Fibroblast of peridontal ligament (primary cell): ENCODE measurements around the gene FGD5.

Experiments
- DNase-seq: peaks from one replicate; pipeline ENCODE4 v3.0.0-alpha.2; 2010; ENCODE audit errors: extremely low read depth

The FGD5 gene

GRCh38 chr3:14829811-14830210 lies 11.0 kb downstream of the FGD5 start:
- DNase-seq, result no peak

- DNase-seq, result no peak
Observed at GRCh38 chr3:14831916-14832450, 13.2 kb downstream of the FGD5 start.

GRCh38 chr3:14832975-14833722 lies 14.4 kb downstream of the FGD5 start:
- DNase-seq, result no peak

GRCh38 chr3:14834121-14834520 lies 15.4 kb downstream of the FGD5 start:
- DNase-seq, result no peak

DNA sequence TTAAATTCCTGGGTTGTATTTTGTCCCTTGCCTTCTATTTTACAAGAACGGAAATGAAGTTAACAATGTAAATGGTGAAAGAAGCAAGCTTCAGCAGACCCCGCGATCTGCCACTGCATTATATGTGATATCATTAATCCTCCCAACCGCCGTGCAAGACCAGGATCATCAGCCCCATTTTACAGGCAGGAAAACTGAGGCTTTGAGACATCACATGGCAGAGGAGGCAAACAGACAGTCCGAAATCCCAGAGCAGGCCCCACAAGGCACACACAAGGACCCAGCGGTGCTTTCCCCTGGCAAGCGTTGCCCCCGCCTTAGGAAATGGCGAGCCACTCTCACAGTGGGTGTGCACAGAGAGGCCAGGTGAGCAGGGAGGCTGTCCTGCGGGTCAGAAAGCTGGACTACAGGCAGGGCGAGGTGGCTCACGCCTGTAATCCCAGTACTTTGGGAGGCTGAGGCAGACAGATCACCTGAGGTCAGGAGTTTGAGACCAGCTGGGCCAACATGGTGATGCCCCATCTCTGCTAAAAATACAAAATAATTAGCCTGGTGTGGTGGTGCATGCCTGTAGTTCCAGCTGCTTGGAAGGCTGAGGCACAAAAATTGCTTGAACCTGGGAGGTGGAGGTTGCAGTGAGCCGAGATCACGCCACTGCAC lies 16.2 kb downstream of the FGD5 start:
- DNase-seq, result no peak

- DNase-seq, result no peak
Observed at GRCh38 chr3:14836049-14836468, 17.3 kb downstream of the FGD5 start.

GRCh38 chr3:14837186-14837877 lies 18.6 kb downstream of the FGD5 start:
- DNase-seq, result no peak

- DNase-seq, result no peak
Observed at GRCh38 chr3:14837878-14838258, 19.1 kb downstream of the FGD5 start.

DNA sequence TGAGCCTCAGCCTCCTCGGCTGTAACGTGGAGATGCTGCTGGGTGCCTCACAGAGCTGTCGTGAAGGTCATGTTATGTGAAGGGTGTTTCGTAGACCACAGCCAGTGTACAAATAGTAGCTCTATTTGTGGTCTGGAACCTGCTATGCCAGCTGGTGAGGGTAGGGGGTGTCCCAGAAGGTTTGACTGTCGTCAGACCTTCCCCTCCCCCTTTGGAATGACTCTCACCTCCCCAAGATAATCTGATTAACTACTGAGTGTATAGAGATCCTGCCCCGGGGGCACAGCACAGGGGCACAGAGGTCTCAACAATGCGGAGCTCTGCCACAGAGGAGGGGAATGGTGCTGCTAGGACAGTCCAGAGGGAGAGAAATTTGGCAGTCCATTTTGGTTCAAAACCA lies 20.5 kb downstream of the FGD5 start:
- no peak for DNase-seq

DNA sequence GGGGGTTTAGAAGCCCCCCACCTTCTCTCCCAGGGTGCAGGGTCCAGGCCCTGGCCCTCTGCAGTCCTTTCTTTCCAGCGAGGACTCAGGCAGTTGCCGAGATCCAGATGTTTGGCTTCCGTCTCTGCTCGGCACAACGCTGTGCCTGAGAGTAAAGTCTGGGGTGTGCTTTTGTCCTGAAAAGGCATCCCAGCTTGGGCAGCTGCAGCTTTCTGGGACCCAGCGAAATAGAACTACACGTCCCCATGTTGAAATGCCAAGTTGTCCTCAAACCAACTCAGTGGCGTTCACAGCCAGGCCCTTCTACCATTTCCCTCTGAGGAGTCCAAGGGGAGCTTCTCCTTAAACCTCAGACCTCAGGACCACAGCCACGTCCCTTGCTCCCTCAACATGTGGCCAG lies 23.1 kb downstream of the FGD5 start:
- no peak for DNase-seq

GRCh38 chr3:14842277-14842676 lies 23.5 kb downstream of the FGD5 start:
- no peak for DNase-seq

- DNase-seq, result no peak
Observed at GRCh38 chr3:14843321-14843720, 24.6 kb downstream of the FGD5 start.

- no peak for DNase-seq
Observed at GRCh38 chr3:14844386-14845170, 25.8 kb downstream of the FGD5 start.

GRCh38 chr3:14845180-14845579 lies 26.4 kb downstream of the FGD5 start:
- DNase-seq, result no peak

DNA sequence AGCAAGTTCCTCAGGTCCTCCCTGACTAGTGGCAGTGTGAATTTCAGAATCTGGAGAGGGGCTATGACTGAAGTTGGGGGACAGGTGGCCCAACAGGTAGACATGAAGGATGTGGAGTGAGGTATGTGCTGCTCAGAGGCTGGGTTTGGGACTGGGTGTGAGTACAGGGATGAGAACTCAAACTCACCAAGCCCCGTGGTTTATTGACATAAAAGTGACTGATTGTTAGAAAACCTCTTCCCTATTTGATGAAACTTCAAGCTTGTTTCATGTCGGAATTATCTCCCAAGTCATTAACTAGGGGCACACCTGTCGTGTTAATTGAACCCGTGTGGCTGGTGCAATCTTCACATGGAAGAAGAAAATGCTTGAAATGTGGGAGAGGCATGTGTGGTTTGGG lies 27.1 kb downstream of the FGD5 start:
- no peak for DNase-seq

DNA sequence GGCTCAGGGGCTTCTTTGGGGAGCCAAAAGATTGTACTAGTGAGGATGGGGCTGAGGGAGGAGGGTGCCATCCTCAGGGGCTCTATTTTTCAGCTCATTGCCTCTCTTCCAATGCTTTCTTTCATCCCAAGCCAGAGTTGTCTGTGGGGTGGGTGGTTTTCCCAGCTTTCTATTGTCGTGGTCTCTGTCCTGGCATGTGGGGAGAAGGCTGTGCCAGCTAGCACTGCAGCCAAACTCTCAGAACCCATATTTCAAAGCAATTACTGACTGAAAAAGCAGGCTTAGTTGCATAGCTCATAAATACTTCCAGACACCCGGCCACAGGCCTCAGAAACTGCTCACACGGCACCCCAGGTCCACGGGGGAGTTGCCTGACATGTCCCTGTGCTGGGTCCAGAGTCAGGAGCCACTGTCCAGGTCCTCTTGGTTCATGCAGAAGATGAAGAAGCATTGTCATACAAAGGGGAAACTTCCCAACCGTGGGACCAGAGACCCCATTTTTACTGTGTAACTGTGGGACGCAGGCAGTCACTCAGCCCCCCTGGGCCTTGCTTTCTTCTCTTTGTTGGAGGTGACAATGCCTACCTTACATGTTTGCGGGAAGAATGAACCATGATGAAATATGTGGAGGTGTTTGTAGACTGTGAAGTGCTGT lies 27.6 kb downstream of the FGD5 start:
- no peak for DNase-seq

DNA sequence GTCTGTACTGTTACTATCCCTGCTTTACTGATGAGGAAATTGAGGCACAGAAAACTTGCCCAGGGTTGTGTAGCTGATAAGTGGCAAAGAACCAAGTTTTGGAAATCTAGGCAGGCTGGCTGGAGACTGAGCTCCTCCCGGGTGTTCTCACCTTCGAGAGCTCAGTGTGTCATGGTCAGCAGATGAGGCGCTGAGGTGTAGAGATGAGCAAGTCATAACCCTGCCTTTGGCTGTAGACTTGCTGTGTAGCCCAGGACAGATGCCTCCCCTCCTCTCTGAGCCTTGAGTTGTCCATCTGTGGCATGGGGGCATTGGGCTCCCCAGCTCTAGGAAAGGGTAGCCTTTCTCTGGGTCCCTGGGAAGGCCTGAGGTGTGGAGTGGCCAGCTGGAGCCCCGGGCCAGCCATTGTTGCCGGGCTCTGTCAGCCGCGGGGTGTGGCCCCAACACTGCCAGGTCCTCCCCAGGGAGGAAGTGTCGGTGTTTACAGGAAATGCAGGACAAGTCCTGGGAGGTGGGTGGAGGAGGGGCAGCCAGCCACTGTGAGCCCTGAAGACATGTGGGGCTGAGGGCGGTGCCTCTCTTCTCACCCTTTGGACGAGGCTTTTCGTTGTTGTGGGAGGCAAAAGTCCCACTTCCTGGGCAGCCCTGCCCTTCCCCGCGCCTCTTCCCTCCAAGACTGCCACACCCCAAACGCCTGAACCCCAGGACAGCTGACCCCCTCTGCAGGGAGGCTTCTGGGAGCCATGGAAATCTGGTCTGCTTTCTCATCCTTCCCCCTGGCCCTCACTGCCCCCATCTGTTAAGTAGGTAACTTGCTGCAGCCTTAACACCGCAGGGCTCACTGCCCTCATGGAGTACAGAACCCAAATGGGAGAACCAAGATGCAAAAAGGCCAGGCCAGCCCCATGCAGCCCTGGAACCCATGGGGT lies 29.1 kb downstream of the FGD5 start:
- no peak for DNase-seq

GRCh38 chr3:14848906-14849305 lies 30.1 kb downstream of the FGD5 start:
- DNase-seq, result no peak

DNA sequence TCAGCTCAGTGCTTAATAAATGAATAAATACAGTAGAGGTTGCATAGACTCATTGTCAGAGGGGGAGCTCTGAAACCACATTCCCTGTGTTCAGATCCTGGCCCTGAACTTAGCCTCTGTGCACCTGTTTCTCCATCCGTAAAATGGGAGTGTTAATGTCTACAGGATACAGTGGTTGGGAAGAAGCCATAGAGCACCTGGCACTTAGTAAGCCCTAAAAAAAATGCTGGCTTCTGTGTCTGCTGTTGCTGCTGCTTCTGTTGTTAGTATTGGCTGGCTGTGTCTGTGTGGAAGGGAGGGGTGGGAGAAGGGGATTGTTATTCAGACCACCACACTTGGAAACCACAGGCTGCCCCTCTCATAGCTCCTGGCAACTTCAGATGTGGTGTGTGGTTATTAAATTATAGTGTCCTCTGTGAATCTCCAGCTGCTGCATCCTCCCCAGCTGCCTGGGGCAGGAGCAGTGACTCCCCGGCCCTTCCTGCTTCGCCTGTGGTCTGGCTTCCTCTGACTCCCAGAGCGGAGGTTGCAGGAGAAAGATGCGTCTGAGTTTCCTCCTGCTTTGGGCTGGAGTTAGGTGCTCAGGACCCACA lies 31.0 kb downstream of the FGD5 start:
- no peak for DNase-seq

DNA sequence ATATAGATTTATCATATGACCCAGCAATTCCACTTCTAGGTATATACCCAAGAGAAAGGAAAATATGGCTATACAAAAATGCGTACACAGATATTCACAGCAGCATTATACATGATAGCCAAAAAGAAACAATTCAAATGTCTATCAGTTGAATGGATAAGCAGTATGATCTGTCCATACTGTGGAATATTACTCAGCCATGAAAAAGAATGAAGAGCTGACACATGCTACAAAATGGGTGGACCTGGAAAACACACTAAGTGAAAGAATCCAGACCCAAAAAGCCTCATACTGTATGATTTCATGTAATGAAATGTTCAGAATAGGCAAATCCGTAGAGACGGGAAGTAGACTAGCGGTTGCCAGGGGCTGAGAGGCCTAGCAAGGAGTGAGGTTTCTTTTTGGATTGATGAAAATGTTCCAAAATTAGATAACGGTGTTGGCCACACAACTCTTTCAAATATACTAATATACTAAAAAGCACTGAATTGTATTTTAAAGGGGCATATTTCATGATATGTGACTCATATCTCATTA lies 33.4 kb downstream of the FGD5 start:
- DNase-seq, result no peak
